CD14-positive monocyte (primary cell): ENCODE measurements around the gene EML3. TPM values are rescaled to one million over a fixed set of nuclear protein-coding genes. Genes with fewer than 3 reads are reported as not detected.

ENCODE experiments used
- DNase-seq, 3 donors: peaks; one replicate each; pipeline ENCODE4 v3.0.0-alpha.2; 2011 to 2022
- H2AFZ ChIP-seq: 2 replicates; pipeline ENCODE4 v1.6.0; 2012; ENCODE audit warnings: mild to moderate bottlenecking, low read depth, low read length, inconsistent platforms; ENCODE audit not compliant: insufficient read depth, poor library complexity, severe bottlenecking
- H3K27ac ChIP-seq, 2 donors: 1 replicate in 1 of 2; 2 replicates in 1 of 2; pipeline ENCODE4 v1.5.1; 2012 to 2013; ENCODE audit warnings: low read length in 2 of 2, control low read depth in 1 of 2, inconsistent platforms in 1 of 2, low read depth in 1 of 2, mild to moderate bottlenecking in 1 of 2
- H3K27me3 ChIP-seq, 2 donors: one replicate each; pipeline versions ENCODE4 v1.6.0 to v1.6.1; 2011 to 2013; ENCODE audit warnings: low read length in 2 of 2; ENCODE audit not compliant: control insufficient read depth in 2 of 2, insufficient read depth in 2 of 2
- H3K36me3 ChIP-seq, 2 donors: replicated peaks in 1 of 2; 1 replicate in 1 of 2; 2 replicates in 1 of 2; pipeline versions ENCODE4 v1.5.1 to v1.6.1; 2012 to 2013; ENCODE audit warnings: low read length in 2 of 2, control low read depth in 1 of 2, inconsistent platforms in 1 of 2, mild to moderate bottlenecking in 1 of 2; ENCODE audit not compliant: insufficient read depth in 2 of 2, control insufficient read depth in 1 of 2
- H3K4me1 ChIP-seq, 2 donors: 1 replicate in 1 of 2; 2 replicates in 1 of 2; pipeline versions ENCODE4 v1.5.1 to v1.6.1; 2012 to 2013; ENCODE audit warnings: low read length in 2 of 2, control low read depth in 1 of 2, inconsistent platforms in 1 of 2, mild to moderate bottlenecking in 1 of 2, moderate library complexity in 1 of 2; ENCODE audit not compliant: insufficient read depth in 2 of 2, control insufficient read depth in 1 of 2
- H3K4me2 ChIP-seq: replicated peaks from 2 replicates; pipeline ENCODE3; 2012; ENCODE audit warnings: low read length, moderate library complexity, mild to moderate bottlenecking; ENCODE audit not compliant: poor library complexity, severe bottlenecking; ENCODE audit errors: extremely low read depth
- H3K4me3 ChIP-seq, 3 experiments: fragments of 200-600 bp in 1 of 3; sonication (generic) in 1 of 3; replicated peaks in 1 of 3; 1 replicate in 2 of 3; 2 replicates in 1 of 3; pipeline ENCODE4 v1.5.1; 2011 to 2013; ENCODE audit warnings: low read length in 3 of 3, mild to moderate bottlenecking in 3 of 3, control low read depth in 2 of 3, low read depth in 2 of 3, inconsistent platforms in 1 of 3, moderate library complexity in 1 of 3
- H3K79me2 ChIP-seq: 2 replicates; pipeline ENCODE4 v1.6.0; 2012; ENCODE audit warnings: mild to moderate bottlenecking, control low read depth, inconsistent platforms, low read length, moderate library complexity; ENCODE audit not compliant: insufficient read depth
- H3K9ac ChIP-seq: 2 replicates; pipeline ENCODE4 v1.6.0; 2017; ENCODE audit warnings: low read length, mild to moderate bottlenecking; ENCODE audit not compliant: insufficient read depth, poor library complexity, severe bottlenecking
- H3K9me3 ChIP-seq, 2 donors: replicated peaks in 1 of 2; 1 replicate in 1 of 2; 2 replicates in 1 of 2; pipeline versions ENCODE4 v1.5.1 to v1.6.1; 2012 to 2013; ENCODE audit warnings: low read length in 2 of 2, control low read depth in 1 of 2; ENCODE audit not compliant: control insufficient read depth in 1 of 2, insufficient read depth in 1 of 2
- H4K20me1 ChIP-seq: 2 replicates; pipeline ENCODE4 v1.6.0; 2012; ENCODE audit warnings: mild to moderate bottlenecking, low read length, control low read depth, moderate library complexity; ENCODE audit not compliant: insufficient read depth
- H3K27ac Mint-ChIP-seq, 7 donors: one replicate each; pipeline ENCODE4 v1.8.0; 2020; ENCODE audit warnings: mild to moderate bottlenecking in 7 of 7, mixed read lengths in 7 of 7, moderate library complexity in 6 of 7, inconsistent platforms in 2 of 7
- H3K27me3 Mint-ChIP-seq, 3 donors: one replicate each; pipeline ENCODE4 v1.8.0; 2021 to 2022; ENCODE audit warnings: low read depth in 3 of 3, mild to moderate bottlenecking in 3 of 3, mixed read lengths in 3 of 3, moderate library complexity in 3 of 3, inconsistent platforms in 1 of 3
- H3K36me3 Mint-ChIP-seq, 2 donors: one replicate each; pipeline ENCODE4 v1.8.0; 2020; ENCODE audit warnings: mixed read lengths in 2 of 2, inconsistent platforms in 1 of 2, mild to moderate bottlenecking in 1 of 2
- H3K4me1 Mint-ChIP-seq: one replicate; pipeline ENCODE4 v1.8.0; 2020; ENCODE audit warnings: mild to moderate bottlenecking, mixed read lengths
- H3K4me3 Mint-ChIP-seq, 2 donors: one replicate each; pipeline ENCODE4 v1.8.0; 2020; ENCODE audit warnings: mild to moderate bottlenecking in 2 of 2, mixed read lengths in 2 of 2, moderate library complexity in 1 of 2
- H3K9me3 Mint-ChIP-seq, 7 donors: one replicate each; pipeline ENCODE4 v1.8.0; 2020 to 2022; ENCODE audit warnings: mixed read lengths in 7 of 7, mild to moderate bottlenecking in 6 of 7, moderate library complexity in 6 of 7, inconsistent platforms in 2 of 7
- CTCF ChIP-seq: fragments of 200-600 bp; IDR thresholded peaks from one replicate; pipeline ENCODE4 v1.8.0; 2022; ENCODE audit warnings: antibody characterized with exemption, mild to moderate bottlenecking
- WGBS: methylation state at CpG from one replicate; pipeline ENCODE4 v1.1.5; 2013; ENCODE audit warnings: missing lambda C conversion rate; ENCODE audit not compliant: insufficient coverage; 5-methylcytosine and 5-hydroxymethylcytosine counted together
- intact Hi-C, 2 donors: fragments of 100-400 bp; cut with micrococcal nuclease; formaldehyde crosslinking; loops; one replicate each; pipeline versions ENCODE4 v1.15.0 to v1.15.1; 2023
- polyA plus RNA-seq, 3 donors: library from polyadenylated mRNA; depleted of rRNA in 1 of 3; unstranded in 2 of 3; stranded (reverse) in 1 of 3; fragments of 300-500 nt in 2 of 3; fragments of >200 nt in 1 of 3; fragmentation: Illumina TruSeq in 2 of 3; gene quantifications; 1 replicate in 2 of 3; 2 replicates in 1 of 3; pipeline ENCODE4 v1.2.3, GENCODE V29; 2012 to 2021

The EML3 gene
- polyA plus RNA-seq, 3 donors = 7.2 to 131 (median 10.6) TPM

DNA sequence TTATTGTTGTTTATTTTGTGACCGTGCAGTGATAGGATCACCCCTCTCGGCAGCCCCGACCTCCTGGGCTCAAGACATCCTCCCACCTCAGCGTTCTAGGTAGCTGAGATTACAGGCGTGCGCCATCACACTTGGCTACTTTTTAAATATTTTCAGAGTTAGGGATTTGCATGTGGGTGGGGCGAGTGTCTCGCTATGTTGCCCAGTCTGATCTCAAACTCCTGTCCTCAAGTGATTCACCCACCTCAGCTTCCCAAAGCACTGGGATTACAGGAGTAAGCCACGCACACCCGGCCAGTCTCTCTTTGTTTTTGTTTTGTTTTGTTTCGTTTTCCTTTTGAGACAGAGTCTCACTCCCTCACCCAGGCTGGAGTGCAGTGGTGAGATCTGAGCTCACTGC, 41.7 kb upstream of the EML3 start:
- no peak for DNase-seq
- no peak overlapping the region for H3K9ac ChIP-seq

More for the DNA sequence above, 41.7 kb upstream of the EML3 start:
- peak overlapping the region; percentile 99 for H3K4me2 ChIP-seq
- TF ChIP-seq CTCF = no peak
- Mint-ChIP-seq H3K27me3 (peaks cover 0 to 3% (median 0%) of the 10 kb centered on the region in 3 donors), H3K4me3 (peak overlapping the region in 1 of 2 donors; percentile 87), H3K36me3 (peaks cover 5 to 10% of the 10 kb centered on the region in 2 donors), H3K9me3 (no peaks in the 10 kb centered on the region), H3K27ac (peak overlapping the region in 3 of 7 donors; percentile 15 to 66 (median 46)), H3K4me1 (peaks cover 21% of the 10 kb centered on the region)
- H3K4me1 ChIP-seq = peaks cover 11 to 14% of the 10 kb centered on the region in 2 donors
- no peaks in the 10 kb centered on the region for H4K20me1 ChIP-seq
- intact Hi-C loops = loop anchor here (5.0 kb wide), 2 partner anchors 53 to 62 kb away; partner anchors contain the start of genes BSCL2 (in 1 of the 2), GNG3 (in 1 of the 2) and TUT1 (in 1 of the 2)
- H3K27me3 ChIP-seq = no peaks in the 10 kb centered on the region
- no peak overlapping the region for H3K27ac ChIP-seq
- H3K36me3 ChIP-seq = peaks cover 6% of the 10 kb centered on the region in 2 donors
- peak overlapping the region; percentile 17 for H2AFZ ChIP-seq
- peak overlapping the region in 1 of 3 experiments; percentile 97 for H3K4me3 ChIP-seq
- peaks cover 30% of the 10 kb centered on the region for H3K79me2 ChIP-seq
- WGBS = no CpG with 5 or more reads among the region's 11 CpGs
- no peaks in the 10 kb centered on the region for H3K9me3 ChIP-seq
